Measurements from ENCODE around the gene NAA35.
"Not testable (repeated sequence)": the region's sequence is repeated elsewhere in the genome, so short reads cannot be mapped to it uniquely, and the experiment has no call there.

The NAA35 gene

DNA sequence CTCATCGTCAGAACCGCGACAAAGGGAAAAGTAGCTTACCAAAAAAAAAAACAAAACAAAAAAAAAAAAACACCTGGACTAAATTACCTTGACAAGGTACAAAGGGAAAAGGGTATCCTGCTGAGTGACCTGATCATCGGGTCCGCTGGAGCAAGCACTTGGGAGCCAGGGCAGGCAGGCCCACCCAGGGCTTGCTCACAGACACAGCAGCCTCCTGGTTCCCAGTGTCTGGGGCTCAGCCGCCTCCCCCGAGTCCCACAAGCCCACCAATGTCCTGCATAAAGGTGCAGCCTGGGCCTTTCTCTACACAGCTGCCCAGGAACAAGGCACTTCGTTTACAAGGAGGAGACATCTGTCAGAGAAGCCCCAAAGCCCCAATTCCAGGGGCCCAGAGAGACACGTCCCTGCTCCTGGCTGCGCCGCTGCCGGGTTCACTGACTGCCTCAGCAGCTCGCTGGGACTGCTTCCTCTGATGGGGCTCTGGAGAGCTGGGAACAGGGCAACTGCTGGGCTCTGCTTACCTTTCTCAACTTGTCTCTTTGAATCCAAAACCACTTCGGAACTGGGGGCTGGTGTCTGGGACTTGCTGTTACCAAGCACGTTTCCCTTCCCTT lies 95.0 kb downstream of the NAA35 start:
- no peak for DNase-seq

DNA sequence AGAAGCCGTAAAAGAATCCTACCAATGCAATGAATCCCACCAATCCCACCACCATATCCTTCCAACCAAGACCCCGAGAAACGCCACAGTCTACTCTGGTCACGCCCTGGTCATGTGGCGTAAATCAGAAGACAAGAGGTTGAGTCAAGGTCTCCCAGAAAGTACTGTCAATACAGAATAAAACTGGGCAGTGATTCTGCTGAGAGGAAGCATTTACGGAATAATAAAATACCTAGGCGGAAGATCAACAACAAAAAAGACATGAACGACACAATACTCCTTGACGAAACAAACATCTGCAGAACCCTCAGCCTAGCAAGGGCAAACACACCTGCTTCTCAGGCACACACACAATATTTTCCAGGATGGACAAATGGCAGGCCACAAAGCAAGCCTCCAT lies 95.6 kb downstream of the NAA35 start:
- no peak for DNase-seq

DNA sequence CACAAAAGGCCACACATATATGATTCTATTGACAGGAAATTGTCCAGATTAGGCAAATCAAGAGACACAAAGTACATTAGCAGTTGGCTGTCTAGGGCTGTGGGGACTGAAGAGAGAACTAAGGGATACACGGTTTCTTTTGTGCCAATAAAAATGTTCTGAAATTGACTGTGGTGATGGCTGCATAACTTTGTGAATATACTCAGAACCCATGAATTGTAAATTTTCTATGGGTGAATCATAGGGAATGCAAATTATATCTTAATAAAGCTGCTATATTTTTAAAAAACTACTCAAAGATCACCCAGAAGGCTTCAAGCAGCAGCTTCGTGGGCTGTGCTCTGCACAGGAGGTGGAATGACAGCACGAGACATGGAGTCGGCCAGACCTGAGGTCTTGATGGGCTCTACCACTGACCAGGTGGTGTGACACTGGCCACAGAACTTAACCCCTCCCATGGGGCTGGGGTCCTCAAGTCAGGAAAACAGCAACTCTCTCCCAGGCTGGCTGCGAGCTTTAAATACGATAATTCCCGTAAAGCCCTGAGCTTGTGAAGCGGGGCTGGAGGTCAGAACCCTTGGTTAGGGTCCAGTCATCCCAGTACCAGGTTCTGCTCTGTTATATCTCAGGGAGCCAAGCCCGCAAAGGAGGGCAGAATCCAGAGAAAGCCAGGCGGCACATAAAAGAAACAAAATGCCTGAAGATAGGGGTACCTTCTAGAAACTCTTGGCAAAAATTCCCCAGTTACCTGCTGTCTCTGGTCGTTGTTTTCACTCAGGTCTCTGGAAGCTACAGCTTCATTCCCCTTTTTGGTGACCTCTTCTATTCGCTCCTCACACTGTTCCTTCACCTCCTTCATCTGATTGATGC lies 99.3 kb downstream of the NAA35 start:
- no peak for DNase-seq

DNA sequence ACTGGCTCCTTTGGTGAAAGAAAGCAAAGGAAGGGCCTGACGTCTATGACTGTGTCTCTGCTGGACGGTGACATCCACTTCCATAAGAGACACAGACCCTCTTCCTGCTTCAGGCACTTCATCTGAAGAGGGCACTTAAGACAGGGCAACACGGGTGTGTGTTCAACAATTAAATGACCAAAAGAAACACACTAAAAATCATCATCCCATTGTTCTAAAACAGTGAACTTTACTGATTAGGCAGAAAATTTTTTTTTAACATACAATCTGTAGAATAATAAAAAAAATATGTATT lies 99.9 kb downstream of the NAA35 start:
- no peak for DNase-seq

DNA sequence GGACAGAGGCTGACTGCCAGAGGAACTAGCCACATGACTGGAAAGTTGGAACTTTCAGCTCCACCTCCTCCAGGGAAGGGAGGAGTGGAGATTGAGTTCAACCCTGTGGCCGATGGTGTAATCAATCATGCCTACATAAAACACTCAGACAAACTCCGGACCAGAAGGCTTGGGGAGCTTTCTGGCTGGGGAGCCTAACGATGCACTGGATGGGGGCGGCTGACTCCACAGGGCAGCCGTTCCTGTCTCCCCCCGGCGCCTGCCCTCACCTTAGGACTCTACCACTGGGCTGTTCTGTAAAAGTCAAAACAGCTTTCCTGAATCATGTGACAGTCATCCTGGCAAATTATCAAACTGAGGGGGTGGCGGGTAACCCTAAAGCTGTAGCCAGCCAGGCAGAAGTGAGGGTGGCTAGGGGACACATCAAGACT lies 100.4 kb downstream of the NAA35 start:
- DNase-seq: peak; percentile 30

DNA sequence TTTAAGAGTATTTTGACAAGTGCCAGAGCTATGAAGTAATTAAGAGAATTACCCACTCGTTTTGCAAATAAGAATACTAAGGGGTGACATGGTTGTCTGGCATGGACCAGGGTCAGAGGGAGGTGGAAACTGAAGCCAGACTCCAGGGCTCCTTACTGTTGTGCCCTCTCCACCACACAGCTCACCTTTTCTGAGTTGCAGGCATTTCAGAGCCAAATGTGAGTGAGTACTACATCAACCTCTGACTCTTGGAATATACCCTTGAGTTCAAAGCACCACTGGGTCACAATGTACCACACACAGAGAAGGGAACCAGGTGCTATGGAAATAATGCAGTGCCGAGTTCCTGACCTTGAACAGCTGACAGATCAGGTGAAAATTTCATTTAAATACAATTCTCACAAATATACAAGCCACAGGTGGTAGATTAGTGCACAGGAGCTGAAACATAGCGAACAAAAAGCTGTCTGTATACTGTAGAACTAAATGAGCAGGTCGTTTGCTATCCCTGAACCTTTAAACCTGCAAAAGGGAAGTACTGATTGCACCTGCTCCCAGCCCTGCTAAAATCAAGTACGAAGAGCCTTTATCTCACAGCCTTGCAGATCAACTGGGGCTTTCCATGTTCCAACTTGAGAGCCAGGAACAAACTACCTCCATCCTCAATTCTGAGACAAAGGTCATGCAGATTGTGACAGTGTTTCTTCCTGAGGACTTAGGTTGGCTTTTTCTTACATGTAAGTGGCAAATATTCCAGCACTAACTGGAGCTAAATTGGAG lies 101.4 kb downstream of the NAA35 start:
- no peak for DNase-seq

DNA sequence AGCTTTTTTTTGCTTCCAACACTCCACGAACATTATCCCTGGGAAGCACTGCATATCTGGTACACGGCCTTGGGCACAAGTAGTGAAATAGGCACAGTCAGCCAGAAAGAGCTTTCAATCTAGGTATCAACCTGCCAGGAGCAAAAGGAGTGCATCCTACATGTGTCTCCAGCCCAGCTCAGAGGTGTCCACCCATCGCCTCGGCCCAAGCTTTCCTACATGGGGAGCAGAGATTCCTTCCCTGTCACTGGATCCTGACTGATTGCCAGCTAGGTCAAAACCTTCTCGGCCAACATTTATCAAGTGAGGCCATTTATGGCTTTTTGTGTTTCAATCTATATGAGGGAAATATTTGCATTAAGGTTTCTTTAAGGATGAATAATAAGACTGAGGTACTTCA lies 102.6 kb downstream of the NAA35 start:
- no peak for DNase-seq

DNA sequence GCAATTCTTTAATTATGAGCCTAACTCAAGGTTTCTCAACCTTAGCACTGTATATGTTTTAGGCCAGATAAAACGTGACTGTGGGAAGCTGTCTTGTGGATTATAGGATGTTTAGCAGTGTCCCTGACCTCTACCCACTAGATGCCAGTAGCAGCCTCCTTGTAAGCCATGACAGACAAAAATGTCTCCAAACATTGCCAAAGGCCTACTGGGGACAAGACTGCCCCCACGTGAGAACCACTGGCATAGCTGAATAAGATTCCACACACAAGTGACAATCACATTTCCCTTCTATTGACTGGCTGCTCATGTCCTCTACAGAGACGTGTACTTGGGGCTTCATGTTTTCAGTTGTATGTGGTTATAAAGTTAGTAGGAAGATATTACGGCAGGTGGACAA lies 103.1 kb downstream of the NAA35 start:
- no peak for DNase-seq

DNA sequence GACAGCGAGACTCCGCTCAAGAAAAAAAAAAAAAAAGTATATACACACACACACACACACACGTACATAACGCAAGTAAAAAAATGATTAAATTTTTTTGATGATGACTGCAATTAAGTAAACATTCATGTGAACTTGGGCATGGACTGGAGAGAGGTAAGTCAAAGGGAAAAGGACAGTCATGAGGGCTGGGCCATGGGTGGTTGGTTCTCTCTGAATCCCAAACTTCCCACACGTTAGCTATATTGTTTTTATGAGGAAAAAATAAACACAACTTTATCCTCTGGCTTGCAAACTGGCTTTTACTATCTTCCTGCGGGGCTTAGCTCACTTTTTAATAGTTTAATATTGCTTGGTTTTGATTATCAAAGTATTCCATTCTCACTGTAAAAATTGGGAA lies 104.7 kb downstream of the NAA35 start:
- no peak for DNase-seq

DNA sequence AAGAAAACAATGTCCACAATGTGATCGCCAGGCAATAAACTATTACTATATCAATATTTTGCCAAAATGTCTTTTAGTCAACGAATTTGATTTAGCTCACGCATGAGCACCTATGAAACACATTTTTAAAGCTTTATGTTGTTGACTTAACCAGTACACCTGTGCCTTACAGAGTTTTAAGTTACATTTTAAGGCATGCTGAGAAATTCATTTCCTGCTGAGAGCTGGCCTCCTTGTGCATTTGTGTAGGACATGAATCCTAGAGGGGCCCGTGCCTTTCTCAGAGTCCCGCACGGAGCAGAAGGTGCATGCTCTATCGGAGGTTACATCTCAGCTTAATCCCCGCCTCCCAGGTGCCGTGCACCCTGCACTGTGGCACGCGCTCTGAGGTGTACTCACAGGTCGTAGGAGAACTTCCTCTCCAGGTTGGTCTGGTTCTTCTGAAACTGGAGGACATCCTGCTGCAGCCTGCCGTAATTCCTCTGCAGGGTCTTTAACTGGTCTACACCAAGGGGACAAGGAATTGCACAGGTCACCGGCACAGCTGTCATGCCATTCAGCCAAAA lies 105.2 kb downstream of the NAA35 start:
- DNase-seq: no peak

DNA sequence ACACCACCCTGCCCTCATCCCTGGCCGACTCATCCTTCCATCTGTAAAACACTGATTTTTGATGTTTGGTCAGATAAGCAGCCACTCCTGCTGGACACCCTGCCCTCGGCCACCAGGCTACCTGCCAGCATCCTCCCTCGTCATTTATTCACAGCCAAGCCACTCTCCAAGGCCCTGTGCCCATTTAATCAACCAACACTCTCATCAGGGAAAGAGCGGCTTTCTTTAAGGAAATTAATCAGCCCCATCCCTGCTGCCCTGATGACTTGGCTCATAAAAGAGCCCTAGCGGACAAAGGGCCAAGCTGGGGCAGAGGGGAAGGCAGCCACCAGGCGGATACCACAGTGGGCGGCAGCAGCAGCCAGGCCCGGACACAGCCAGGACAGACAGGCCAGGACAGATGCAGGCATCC lies 106.0 kb downstream of the NAA35 start:
- no peak for DNase-seq

DNA sequence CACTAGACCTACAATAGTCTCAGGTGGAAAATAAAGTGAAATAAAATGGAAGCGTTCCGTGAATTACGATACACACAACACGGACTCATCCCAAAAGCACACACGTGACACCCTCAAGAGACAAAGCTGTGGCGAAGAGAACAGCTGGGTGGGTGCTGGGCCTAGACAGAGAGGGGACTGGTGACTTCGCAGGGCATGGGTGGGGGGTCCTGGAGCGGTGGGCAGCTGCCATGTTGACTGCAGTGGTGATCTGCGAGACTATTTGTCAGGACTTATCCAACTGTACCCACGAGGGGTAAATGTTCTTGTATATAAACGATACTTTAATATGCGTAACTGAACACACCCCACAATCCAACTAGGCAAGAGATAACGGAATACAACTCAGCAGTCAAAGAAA lies 106.4 kb downstream of the NAA35 start:
- DNase-seq: no peak

DNA sequence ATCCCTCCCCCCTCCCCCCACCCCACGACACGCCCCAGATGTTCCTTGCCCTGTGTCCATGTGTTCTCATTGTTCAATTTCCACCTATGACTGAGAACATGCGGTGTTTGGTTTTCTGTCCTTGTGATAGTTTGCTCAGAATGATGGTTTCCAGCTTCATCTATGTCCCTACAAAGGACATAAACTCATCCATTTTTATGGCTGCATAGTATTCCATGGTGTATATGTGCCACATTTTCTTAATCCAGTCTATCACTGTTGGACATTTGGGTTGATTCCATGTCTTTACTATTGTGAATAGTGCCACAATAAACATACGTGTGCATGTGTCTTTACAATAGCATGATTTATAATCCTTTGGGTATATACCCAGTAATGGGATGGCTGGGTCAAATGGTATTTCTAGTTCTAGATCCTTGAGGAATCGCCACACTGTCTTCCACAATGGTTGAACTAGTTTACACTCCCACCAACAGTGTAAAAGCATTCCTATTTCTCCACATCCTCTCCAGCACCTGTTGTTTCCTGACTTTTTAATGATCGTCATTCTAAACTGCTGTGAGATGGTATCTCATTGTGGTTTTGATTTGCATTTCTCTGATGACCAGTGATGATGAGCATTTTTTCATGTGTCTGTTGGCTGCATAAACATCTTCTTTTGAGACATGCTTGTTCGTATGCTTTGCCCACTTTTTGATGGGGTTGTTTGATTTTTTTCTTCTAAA lies 107.2 kb downstream of the NAA35 start:
- not testable (repeated sequence) for DNase-seq

DNA sequence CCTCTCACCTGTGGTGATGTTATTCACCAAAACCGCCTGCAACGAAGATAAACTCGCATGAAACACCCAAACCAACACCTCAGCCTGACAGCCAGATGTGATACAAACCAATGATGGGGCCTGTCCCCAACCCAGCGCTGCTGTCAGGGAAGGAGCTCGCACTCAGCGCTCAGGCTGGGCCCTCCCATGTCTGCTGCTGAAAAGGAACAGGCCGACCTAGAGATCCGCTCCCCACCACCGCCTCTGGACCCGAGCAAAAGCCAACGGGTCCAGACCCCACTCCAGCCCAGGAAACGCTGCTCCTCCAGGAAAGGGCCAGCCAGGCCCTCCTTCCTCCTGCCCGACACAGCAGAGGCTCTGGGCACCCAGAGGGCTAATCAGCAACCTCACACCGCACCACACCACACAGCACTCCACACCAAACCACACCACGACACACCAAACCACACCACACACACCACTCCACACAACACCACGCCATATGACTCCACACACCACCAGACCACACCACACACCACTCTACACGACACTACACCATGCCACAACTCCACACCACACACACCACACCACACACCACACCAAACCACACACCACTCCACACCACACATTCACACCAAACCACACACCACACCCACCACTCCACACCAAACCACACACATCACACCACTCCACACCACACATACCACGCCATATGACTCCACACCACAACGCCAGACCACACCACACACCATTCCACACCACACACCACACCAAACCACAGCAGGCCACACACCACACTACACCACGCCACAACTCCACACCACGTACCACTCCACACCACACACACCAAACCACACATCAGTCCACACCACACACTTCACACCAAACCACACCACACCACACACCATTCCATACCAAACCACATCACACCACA lies 111.9 kb downstream of the NAA35 start:
- no peak for DNase-seq

DNA sequence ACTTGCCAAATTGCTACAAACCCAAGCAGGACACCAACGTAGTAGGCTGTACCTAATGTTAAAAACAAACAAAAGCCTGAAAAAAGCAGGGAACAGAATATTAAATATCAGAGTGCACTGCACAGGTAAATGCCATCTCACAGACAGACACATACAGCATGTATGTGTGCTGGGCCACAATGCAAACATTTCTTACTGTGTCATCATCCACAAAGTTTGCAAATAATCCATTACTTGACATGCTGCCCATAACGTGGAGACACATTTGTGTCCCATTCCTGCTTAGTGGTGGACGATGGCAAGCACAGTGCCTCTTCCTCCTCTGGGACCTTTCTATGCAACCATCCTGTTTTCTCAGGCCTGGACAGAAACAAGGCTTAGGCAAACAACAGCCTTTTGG lies 113.7 kb downstream of the NAA35 start:
- DNase-seq: no peak

DNA sequence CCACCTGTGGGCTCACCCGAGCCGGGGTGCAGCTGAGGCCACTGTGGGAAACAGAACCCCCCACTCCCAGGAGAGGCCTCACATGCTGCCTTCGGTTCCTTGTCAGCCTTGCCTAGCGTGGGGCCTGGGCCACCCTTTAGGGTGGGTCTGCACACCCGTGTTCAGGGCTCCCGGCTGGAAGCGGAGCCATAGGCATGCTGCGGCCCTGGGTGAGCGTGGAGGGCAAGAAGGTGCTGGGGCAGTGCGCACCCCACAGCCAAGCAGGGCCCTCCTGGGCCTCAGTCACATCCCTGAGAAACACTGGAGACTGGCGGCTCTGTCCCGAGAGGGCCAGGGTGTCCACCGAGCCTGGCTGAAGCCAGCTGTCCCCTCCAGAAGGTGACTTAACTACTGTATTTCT lies 116.5 kb downstream of the NAA35 start:
- no peak for DNase-seq

DNA sequence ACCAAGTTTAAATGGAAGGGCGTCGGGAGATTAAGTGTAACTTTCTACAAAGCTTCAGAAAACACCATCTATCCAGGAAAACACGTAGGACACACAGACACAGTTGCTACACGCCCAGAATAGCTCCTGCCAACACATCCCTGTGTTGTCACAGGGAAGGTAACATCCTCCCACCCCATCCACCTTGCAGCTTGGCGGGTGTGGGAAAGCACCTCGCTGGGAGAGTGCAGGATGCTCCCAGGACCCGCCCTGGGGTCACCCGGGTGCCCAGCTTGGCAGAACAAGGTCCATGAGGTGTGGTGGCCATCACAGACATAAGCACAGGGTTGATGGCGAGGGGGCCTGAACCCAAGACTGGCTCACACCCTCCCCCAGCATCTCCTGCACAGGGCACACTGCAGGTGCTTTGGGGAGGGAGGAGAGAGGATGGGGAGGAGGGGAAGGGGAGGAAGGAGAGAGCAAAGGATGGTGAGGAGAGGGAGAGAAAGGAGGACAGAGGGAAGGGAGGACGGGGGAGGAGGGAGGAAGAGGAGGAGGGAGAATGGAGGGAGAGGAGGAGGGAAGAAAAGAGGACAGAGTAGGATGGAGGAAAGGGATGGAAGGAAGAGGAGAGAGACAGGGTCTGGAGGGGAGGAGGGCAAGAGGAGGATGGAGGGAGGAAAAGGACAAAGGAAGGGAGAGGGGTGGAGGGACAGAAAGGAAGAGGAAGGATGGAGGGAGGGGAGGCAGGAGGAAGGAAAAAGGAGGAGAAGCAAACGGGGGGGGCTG lies 121.2 kb downstream of the NAA35 start:
- DNase-seq: no peak

DNA sequence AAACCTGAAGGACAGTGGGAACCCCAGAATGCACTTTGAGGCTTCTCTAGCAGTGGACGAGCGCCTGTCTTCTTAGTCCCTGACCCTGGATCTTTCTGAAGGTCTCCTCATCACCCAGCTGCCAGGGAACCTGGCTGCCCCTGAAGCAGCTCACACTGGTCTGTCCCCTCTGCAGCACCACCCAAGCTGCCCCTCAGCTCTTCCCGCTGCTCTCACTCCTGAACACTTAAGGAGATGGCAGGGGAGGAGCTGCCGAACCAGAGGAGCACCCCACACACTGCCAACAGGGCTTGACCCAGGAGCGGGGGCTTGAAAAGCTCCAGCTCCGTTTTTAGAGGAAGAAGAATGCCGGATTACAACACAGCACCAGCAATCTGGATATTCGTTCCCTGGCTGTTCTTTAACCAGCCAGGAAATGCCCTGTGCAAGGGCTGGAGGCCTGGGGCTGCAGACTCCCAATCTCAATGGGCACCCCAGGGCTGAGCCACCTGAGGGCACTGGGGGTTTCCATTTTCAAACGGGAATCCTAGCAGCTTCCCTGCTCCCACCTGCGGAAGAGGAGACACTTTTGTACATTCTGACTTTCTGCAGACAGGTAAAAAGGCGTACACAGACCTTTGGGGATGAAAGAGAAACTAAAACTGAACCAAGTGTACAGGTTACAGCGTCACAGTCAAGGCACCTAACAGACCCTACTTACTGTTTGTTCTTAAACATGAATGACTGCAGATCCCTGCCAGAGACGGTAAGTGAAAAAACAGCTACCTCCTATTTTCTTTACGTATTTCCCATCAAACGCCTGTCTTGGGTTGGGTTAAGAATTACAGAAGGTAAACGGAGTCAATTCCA lies 122.1 kb downstream of the NAA35 start:
- DNase-seq: no peak

DNA sequence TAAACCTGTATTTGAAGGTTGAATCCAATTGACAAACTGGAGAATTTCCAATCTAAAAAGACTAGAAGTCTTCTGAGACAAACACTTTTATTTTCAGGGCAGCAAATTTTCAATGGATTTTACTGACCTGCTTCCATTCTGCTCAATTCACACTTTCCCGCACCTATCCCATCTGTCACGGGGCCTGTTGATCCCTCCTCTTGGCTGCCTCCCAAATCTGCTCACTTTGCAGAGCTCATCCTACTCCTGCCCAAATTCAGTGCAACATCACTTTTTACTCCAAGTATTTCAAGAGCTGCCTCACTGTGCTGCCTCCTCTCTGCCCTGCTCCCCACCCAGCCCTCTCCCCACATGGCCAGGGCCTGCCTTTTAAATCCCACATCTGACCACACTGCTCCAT lies 123.3 kb downstream of the NAA35 start:
- DNase-seq: no peak
